NCI-H2227 treated with DMSO at 0.1 percent for 48 hours (cell line): ENCODE results near the gene FGD2.
"Not testable (repeated sequence)": the region's sequence is repeated elsewhere in the genome, so short reads cannot be mapped to it uniquely, and the experiment has no call there.

Experiments used
- DNase-seq: peaks from one replicate; lab custom pipeline; 2025; lab: John Stamatoyannopoulos, UW

Gene FGD2

GRCh38 chr6:37039958-37040357 lies 34.5 kb downstream of the FGD2 start:
- no peak for DNase-seq

- DNase-seq: no peak
Observed at GRCh38 chr6:37041521-37041920, 36.1 kb downstream of the FGD2 start.

- DNase-seq: no peak
Observed at GRCh38 chr6:37042150-37042549, 36.7 kb downstream of the FGD2 start.

GRCh38 chr6:37043091-37043490 lies 37.6 kb downstream of the FGD2 start:
- DNase-seq: not testable (repeated sequence)

GRCh38 chr6:37047346-37047688 lies 41.9 kb downstream of the FGD2 start:
- DNase-seq: no peak

GRCh38 chr6:37047689-37048402 lies 42.4 kb downstream of the FGD2 start:
- no peak for DNase-seq

- DNase-seq: no peak
Observed at GRCh38 chr6:37048403-37048850, 43.0 kb downstream of the FGD2 start.

GRCh38 chr6:37048851-37049757 lies 43.6 kb downstream of the FGD2 start:
- no peak for DNase-seq

GRCh38 chr6:37049758-37050044 lies 44.2 kb downstream of the FGD2 start:
- DNase-seq: no peak

- DNase-seq: no peak
Observed at GRCh38 chr6:37050045-37050853, 44.8 kb downstream of the FGD2 start.

GRCh38 chr6:37050854-37051137 lies 45.3 kb downstream of the FGD2 start:
- DNase-seq: no peak

- peak; percentile 57 for DNase-seq
Observed at GRCh38 chr6:37051138-37052026, 45.9 kb downstream of the FGD2 start.

GRCh38 chr6:37052027-37052628 lies 46.7 kb downstream of the FGD2 start:
- no peak for DNase-seq

- DNase-seq: no peak
Observed at GRCh38 chr6:37053683-37054082, 48.2 kb downstream of the FGD2 start.

- no peak for DNase-seq
Observed at GRCh38 chr6:37054171-37054570, 48.7 kb downstream of the FGD2 start.

GRCh38 chr6:37054580-37054979 lies 49.1 kb downstream of the FGD2 start:
- DNase-seq: no peak

- no peak for DNase-seq
Observed at GRCh38 chr6:37056112-37056403, 50.6 kb downstream of the FGD2 start.

- DNase-seq: no peak
Observed at GRCh38 chr6:37056439-37057127, 51.1 kb downstream of the FGD2 start.

- DNase-seq: no peak
Observed at GRCh38 chr6:37057128-37057471, 51.6 kb downstream of the FGD2 start.

GRCh38 chr6:37057678-37058077 lies 52.2 kb downstream of the FGD2 start:
- no peak for DNase-seq

GRCh38 chr6:37058084-37058586 lies 52.7 kb downstream of the FGD2 start:
- no peak for DNase-seq
